ENCODE data around the gene PSEN2. TPM values are rescaled to one million over a fixed set of nuclear protein-coding genes. Genes with fewer than 3 reads are reported as not detected.
A peak's percentile ranks its signal among the peaks of the same experiment; 100 is the strongest.

The PSEN2 gene
- total RNA-seq, 2 experiments from 2014 or later, result 0.48 to 1.7 TPM

DNA sequence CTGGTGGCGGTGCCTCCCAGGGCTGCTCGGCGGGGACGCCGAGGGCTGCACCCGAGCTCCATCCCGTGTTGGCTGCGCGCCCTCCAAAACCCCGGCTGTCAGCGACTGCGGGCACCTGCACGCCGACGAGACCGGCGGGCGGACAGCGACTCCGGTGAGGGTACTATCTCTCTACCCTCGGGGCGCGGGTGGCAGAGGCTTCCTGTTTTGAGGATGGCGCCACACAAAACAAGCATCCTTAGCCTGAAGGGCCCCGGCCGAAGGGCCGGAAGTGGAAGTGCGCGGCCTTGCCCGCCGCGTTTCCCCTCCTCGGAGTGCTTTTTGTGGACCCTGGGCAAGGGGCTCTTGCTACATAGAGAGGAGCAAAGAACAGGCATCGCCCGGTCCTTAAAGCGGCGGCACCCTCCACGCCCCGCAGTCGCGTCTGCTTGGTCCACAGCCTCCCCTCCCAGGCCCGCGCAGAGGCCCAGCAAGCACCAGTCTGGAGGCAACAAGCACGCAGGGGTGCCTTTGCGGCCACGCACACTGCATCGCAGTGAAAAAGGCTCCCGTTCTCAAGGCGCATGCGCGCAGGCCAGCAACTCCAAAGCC lies 69.1 kb downstream of the PSEN2 start:
- H3K36me3 ChIP-seq (ENCODE audit: insufficient read depth, low read length), result no peaks in the 10 kb centered on the region
- peak; percentile 88 for DNase-seq (ENCODE audit: low spot score)
- peak overlapping the region; percentile 91 for H3K27ac ChIP-seq (ENCODE audit: low read depth, low read length, poor library complexity, severe bottlenecking)
- H3K9me2 ChIP-seq (ENCODE audit: insufficient read depth, low read length), result no peaks in the 10 kb centered on the region
- TF ChIP-seq, protein P1, sequence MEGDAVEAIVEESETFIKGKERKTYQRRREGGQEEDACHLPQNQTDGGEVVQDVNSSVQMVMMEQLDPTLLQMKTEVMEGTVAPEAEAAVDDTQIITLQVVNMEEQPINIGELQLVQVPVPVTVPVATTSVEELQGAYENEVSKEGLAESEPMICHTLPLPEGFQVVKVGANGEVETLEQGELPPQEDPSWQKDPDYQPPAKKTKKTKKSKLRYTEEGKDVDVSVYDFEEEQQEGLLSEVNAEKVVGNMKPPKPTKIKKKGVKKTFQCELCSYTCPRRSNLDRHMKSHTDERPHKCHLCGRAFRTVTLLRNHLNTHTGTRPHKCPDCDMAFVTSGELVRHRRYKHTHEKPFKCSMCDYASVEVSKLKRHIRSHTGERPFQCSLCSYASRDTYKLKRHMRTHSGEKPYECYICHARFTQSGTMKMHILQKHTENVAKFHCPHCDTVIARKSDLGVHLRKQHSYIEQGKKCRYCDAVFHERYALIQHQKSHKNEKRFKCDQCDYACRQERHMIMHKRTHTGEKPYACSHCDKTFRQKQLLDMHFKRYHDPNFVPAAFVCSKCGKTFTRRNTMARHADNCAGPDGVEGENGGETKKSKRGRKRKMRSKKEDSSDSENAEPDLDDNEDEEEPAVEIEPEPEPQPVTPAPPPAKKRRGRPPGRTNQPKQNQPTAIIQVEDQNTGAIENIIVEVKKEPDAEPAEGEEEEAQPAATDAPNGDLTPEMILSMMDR (conservative IDR thresholded peaks at IDR 0.05; ENCODE audit: low read length), result 0 out of 2 replicates have a peak, but pooled peaks have one; percentile 23
- no peak for TF ChIP-seq EZH2phosphoT487 (IDR thresholded peaks at IDR 0.05; ENCODE audit: borderline replicate concordance, low read depth, low read length)
- ChIA-PET CTCF (ENCODE audit: unreplicated experiment) (interaction anchor here (0.6 to 1.3 kb wide), 2 partner anchors 57 to 978 kb away, joined by 3 read pairs; no protein-coding TSS in a partner anchor), POLR2A (interaction anchor here (0.6 to 3.0 kb wide), 5 partner anchors 28 to 316 kb away, joined by 3 to 11 read pairs (median 6); no protein-coding TSS in a partner anchor)
- H2AFZ ChIP-seq (ENCODE audit: low read length), result peak overlapping the region; percentile 80
- BruUV-seq (replicated peaks), result no TSS peak
- peaks cover 14% of the 10 kb centered on the region for H3K9me3 ChIP-seq (ENCODE audit: low read length)
- peaks cover 26% of the 10 kb centered on the region for H3K4me1 ChIP-seq (ENCODE audit: insufficient read depth, low read length, poor library complexity, severe bottlenecking)
- peak overlapping the region; percentile 86 for H3K4me2 ChIP-seq (ENCODE audit: low read length)
- peak overlapping the region; percentile 71 for H3K4me3 ChIP-seq (ENCODE audit: low read depth, low read length, poor library complexity, severe bottlenecking)
- H4K20me1 ChIP-seq (ENCODE audit: insufficient read depth, low read length), result no peaks in the 10 kb centered on the region
- no peaks in the 10 kb centered on the region for H3K79me2 ChIP-seq (ENCODE audit: insufficient read depth, low read depth, low read length)
- intact Hi-C loops (cut with micrococcal nuclease; ENCODE audit: unreplicated experiment), result loop anchor here (2.0 to 10.0 kb wide), 4 partner anchors 57 to 625 kb away; partner anchors contain the start of genes ITPKB and ZNF678

DNA sequence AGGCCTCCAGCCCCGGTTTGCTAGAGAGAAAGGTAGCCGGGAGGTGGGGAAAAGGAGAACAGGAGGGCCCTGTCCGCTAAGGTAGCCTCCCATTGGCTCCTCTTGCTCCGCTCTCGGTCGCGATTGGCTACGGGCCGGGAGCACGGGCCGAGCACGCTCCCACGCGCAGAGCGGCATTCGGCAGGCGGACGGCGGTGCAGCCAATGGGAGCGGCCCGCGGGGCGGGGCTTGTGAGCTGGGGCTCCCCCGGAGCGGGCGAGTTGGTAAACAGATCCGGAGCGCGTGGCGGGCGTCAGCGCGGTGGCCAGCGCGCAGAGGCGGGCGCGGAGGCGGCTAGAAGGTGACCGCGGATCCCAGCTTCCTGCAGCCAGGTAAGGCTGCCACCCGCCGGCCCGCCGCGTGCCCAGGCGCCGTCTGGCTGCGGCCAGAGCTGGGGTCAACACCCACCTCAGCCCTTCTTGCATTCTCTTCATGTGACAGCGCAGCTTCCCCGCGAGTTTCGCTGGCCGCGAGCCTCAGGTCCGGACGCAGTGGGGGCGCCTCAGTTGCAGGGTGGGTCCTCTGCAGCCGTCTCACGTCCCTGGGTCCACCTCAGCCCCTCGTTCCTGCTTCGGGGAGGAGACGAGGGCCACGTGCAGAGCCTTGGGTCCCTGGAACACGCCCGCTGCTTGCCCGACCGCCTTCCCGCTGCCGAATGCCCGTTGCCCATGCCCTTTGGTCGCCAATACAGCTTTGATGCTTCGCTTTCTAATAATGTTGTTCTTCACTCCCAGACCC lies 69.8 kb downstream of the PSEN2 start, which contains the start of gene COQ8A:
Gene COQ8A, plus strand, starts transcription at position 266 of the 777 bp plus-strand sequence. CDS start 21,092 bp downstream, outside the sequence.
- no TSS peak for BruUV-seq (replicated peaks)
- CTCF ChIA-PET (ENCODE audit: unreplicated experiment), result interaction anchor here (0.6 kb wide), 1 partner anchor 978 kb away, joined by 3 read pairs; no protein-coding TSS in a partner anchor
- Histone ChIP-seq H3K79me2 (ENCODE audit: insufficient read depth, low read depth, low read length) (no peaks in the 10 kb centered on the region), H3K27ac (ENCODE audit: low read depth, low read length, poor library complexity, severe bottlenecking) (peak within 1 kb of the TSS; percentile 91), H3K36me3 (ENCODE audit: insufficient read depth, low read length) (no peaks in the 10 kb centered on the region), H3K9me2 (ENCODE audit: insufficient read depth, low read length) (no peaks in the 10 kb centered on the region), H3K4me2 (ENCODE audit: low read length) (peak within 1 kb of the TSS; percentile 95), H2AFZ (ENCODE audit: low read length) (peak within 1 kb of the TSS; percentile 80), H3K4me1 (ENCODE audit: insufficient read depth, low read length, poor library complexity, severe bottlenecking) (peaks cover 26% of the 10 kb centered on the region), H4K20me1 (ENCODE audit: insufficient read depth, low read length) (no peaks in the 10 kb centered on the region), H3K9me3 (ENCODE audit: low read length) (peaks cover 7% of the 10 kb centered on the region; the same call in 1 of the 2 replicates), H3K4me3 (ENCODE audit: low read depth, low read length, poor library complexity, severe bottlenecking) (peak within 1 kb of the TSS; percentile 83)
- POLR2A ChIA-PET, result interaction anchor here (0.9 kb wide), 1 partner anchor 57 kb away, joined by 7 read pairs; no protein-coding TSS in a partner anchor
- intact Hi-C loops (cut with micrococcal nuclease; ENCODE audit: unreplicated experiment), result loop anchor here (5.0 kb wide), 1 partner anchor 308 kb away; no protein-coding TSS in a partner anchor
- peak; percentile 99 for DNase-seq (ENCODE audit: low spot score)
- no peak for TF ChIP-seq EZH2phosphoT487 (IDR thresholded peaks at IDR 0.05; ENCODE audit: borderline replicate concordance, low read depth, low read length)
- TF ChIP-seq, protein P1 (conservative IDR thresholded peaks at IDR 0.05; ENCODE audit: low read length), result no peak
